Activated naive CD8-positive, alpha-beta T cell treated with anti-CD3 and anti-CD28 coated beads for 36 hours (primary cell): Measurements from ENCODE around the gene SEMA4G. TPM values are rescaled to one million over a fixed set of nuclear protein-coding genes. Genes with fewer than 3 reads are reported as not detected.

Experiments used
- DNase-seq: peaks from one replicate; pipeline ENCODE4 v3.0.0; 2021
- H3K27ac Mint-ChIP-seq: one replicate; pipeline ENCODE4 v1.8.0; 2022; ENCODE audit warnings: mild to moderate bottlenecking, moderate library complexity, mixed read lengths
- H3K27me3 Mint-ChIP-seq: one replicate; pipeline ENCODE4 v1.8.0; 2022; ENCODE audit warnings: mild to moderate bottlenecking, mixed read lengths
- H3K36me3 Mint-ChIP-seq: one replicate; pipeline ENCODE4 v1.8.0; 2021; ENCODE audit warnings: mild to moderate bottlenecking, mixed read lengths
- H3K4me1 Mint-ChIP-seq: one replicate; pipeline ENCODE4 v1.8.0; 2021; ENCODE audit warnings: mixed read lengths
- H3K4me3 Mint-ChIP-seq: one replicate; pipeline ENCODE4 v1.8.0; 2022; ENCODE audit warnings: mild to moderate bottlenecking, moderate library complexity, mixed read lengths
- H3K9me3 Mint-ChIP-seq: one replicate; pipeline ENCODE4 v1.8.0; 2022; ENCODE audit warnings: mixed read lengths
- total RNA-seq, 2 experiments: library from RNA; stranded (reverse); gene quantifications; one replicate each; pipeline ENCODE4 v1.2.3, GENCODE V29; 2021

The SEMA4G gene
- total RNA-seq, 2 experiments from 2014 or later, result 0.89 to 1.0 TPM

- Mint-ChIP-seq H3K9me3 (no peaks in the 10 kb centered on the region), H3K27me3 (no peaks in the 10 kb centered on the region), H3K4me1 (no peaks in the 10 kb centered on the region), H3K4me3 (no peak overlapping the region), H3K27ac (no peak overlapping the region), H3K36me3 (no peaks in the 10 kb centered on the region)
- no peak for DNase-seq
Observed at GRCh38 chr10:100979791-100980272, 10.5 kb downstream of the SEMA4G start.

- Mint-ChIP-seq H3K27me3 (no peaks in the 10 kb centered on the region), H3K27ac (no peak overlapping the region), H3K4me3 (no peak overlapping the region), H3K9me3 (no peaks in the 10 kb centered on the region), H3K36me3 (no peaks in the 10 kb centered on the region), H3K4me1 (no peaks in the 10 kb centered on the region)
- no peak for DNase-seq
Observed at GRCh38 chr10:100980311-100980710, 11.0 kb downstream of the SEMA4G start.

- Mint-ChIP-seq H3K36me3 (no peaks in the 10 kb centered on the region), H3K27ac (no peak overlapping the region), H3K4me1 (peaks cover 3% of the 10 kb centered on the region), H3K27me3 (no peaks in the 10 kb centered on the region), H3K4me3 (no peak overlapping the region), H3K9me3 (no peaks in the 10 kb centered on the region)
- no peak for DNase-seq
Observed at GRCh38 chr10:100980711-100981110, 11.4 kb downstream of the SEMA4G start.

GRCh38 chr10:100981178-100981772 is 12.0 kb downstream of the SEMA4G start:
- no peaks in the 10 kb centered on the region for H3K9me3 Mint-ChIP-seq
- H3K27me3 Mint-ChIP-seq, result no peaks in the 10 kb centered on the region
- no peak overlapping the region for H3K4me3 Mint-ChIP-seq
- no peak overlapping the region for H3K27ac Mint-ChIP-seq
- no peaks in the 10 kb centered on the region for H3K36me3 Mint-ChIP-seq
- H3K4me1 Mint-ChIP-seq, result peaks cover 5% of the 10 kb centered on the region
- no peak for DNase-seq

GRCh38 chr10:100982916-100983830 is 13.9 kb downstream of the SEMA4G start:
- DNase-seq, result no peak
- Mint-ChIP-seq H3K9me3 (no peaks in the 10 kb centered on the region), H3K4me3 (no peak overlapping the region), H3K36me3 (peaks cover 11% of the 10 kb centered on the region), H3K27ac (no peak overlapping the region), H3K27me3 (no peaks in the 10 kb centered on the region), H3K4me1 (peaks cover 7% of the 10 kb centered on the region)

- no peak overlapping the region for H3K4me3 Mint-ChIP-seq
- peaks cover 7% of the 10 kb centered on the region for H3K4me1 Mint-ChIP-seq
- DNase-seq, result no peak
- H3K36me3 Mint-ChIP-seq, result peaks cover 18% of the 10 kb centered on the region
- H3K9me3 Mint-ChIP-seq, result no peaks in the 10 kb centered on the region
- H3K27me3 Mint-ChIP-seq, result no peaks in the 10 kb centered on the region
- no peak overlapping the region for H3K27ac Mint-ChIP-seq
Observed at GRCh38 chr10:100983868-100984671, 14.8 kb downstream of the SEMA4G start.

- H3K9me3 Mint-ChIP-seq, result no peaks in the 10 kb centered on the region
- no peak for DNase-seq
- no peaks in the 10 kb centered on the region for H3K27me3 Mint-ChIP-seq
- peaks cover 14% of the 10 kb centered on the region for H3K4me1 Mint-ChIP-seq
- H3K36me3 Mint-ChIP-seq, result peaks cover 24% of the 10 kb centered on the region
- H3K4me3 Mint-ChIP-seq, result no peak overlapping the region
- H3K27ac Mint-ChIP-seq, result no peak overlapping the region
Observed at GRCh38 chr10:100984672-100985177, 15.4 kb downstream of the SEMA4G start.

GRCh38 chr10:100985336-100985735 is 16.0 kb downstream of the SEMA4G start:
- Mint-ChIP-seq H3K4me1 (peaks cover 17% of the 10 kb centered on the region), H3K27me3 (no peaks in the 10 kb centered on the region), H3K27ac (no peak overlapping the region), H3K36me3 (peaks cover 26% of the 10 kb centered on the region), H3K4me3 (peak overlapping the region; percentile 5), H3K9me3 (no peaks in the 10 kb centered on the region)
- DNase-seq, result no peak

GRCh38 chr10:100986623-100986951 is 17.3 kb downstream of the SEMA4G start:
- H3K4me3 Mint-ChIP-seq, result peak overlapping the region; percentile 97
- DNase-seq, result no peak
- H3K27ac Mint-ChIP-seq, result no peak overlapping the region
- peaks cover 22% of the 10 kb centered on the region for H3K4me1 Mint-ChIP-seq
- no peaks in the 10 kb centered on the region for H3K9me3 Mint-ChIP-seq
- peaks cover 36% of the 10 kb centered on the region for H3K36me3 Mint-ChIP-seq
- H3K27me3 Mint-ChIP-seq, result no peaks in the 10 kb centered on the region

GRCh38 chr10:100986952-100987684 is 17.8 kb downstream of the SEMA4G start, which contains the start of the genes MRPL43 and TWNK:
Gene MRPL43, minus strand, starts transcription at chr10:100987497. Its CDS starts 54 bp downstream, at chr10:100987443.
Gene TWNK, plus strand, starts transcription at chr10:100987543. Its CDS starts 668 bp downstream, at chr10:100988211.
- peaks cover 22% of the 10 kb centered on the region for H3K4me1 Mint-ChIP-seq
- peak; percentile 85 for DNase-seq
- no peaks in the 10 kb centered on the region for H3K27me3 Mint-ChIP-seq
- peaks cover 36% of the 10 kb centered on the region for H3K36me3 Mint-ChIP-seq
- H3K4me3 Mint-ChIP-seq, result peak within 1 kb of the TSS; percentile 97
- no peaks in the 10 kb centered on the region for H3K9me3 Mint-ChIP-seq
- H3K27ac Mint-ChIP-seq, result peak within 1 kb of the TSS; percentile 91

GRCh38 chr10:100987685-100988049 is 18.4 kb downstream of the SEMA4G start:
- Mint-ChIP-seq H3K4me1 (peaks cover 22% of the 10 kb centered on the region), H3K4me3 (peak overlapping the region; percentile 97), H3K27me3 (no peaks in the 10 kb centered on the region), H3K36me3 (peaks cover 36% of the 10 kb centered on the region), H3K9me3 (no peaks in the 10 kb centered on the region), H3K27ac (peak overlapping the region; percentile 91)
- no peak for DNase-seq

- Mint-ChIP-seq H3K27me3 (no peaks in the 10 kb centered on the region), H3K9me3 (no peaks in the 10 kb centered on the region), H3K27ac (no peak overlapping the region), H3K36me3 (peaks cover 39% of the 10 kb centered on the region), H3K4me1 (peaks cover 22% of the 10 kb centered on the region), H3K4me3 (peak overlapping the region; percentile 97)
- DNase-seq, result no peak
Observed at GRCh38 chr10:100988166-100988565, 18.9 kb downstream of the SEMA4G start.

- peaks cover 42% of the 10 kb centered on the region for H3K36me3 Mint-ChIP-seq
- H3K4me3 Mint-ChIP-seq, result peak overlapping the region; percentile 65
Observed at GRCh38 chr10:100989088-100989487, 19.8 kb downstream of the SEMA4G start.

GRCh38 chr10:100993986-100994708 is 24.8 kb downstream of the SEMA4G start:
- H3K9me3 Mint-ChIP-seq, result no peaks in the 10 kb centered on the region
- no peaks in the 10 kb centered on the region for H3K27me3 Mint-ChIP-seq
- H3K27ac Mint-ChIP-seq, result peak overlapping the region; percentile 45
- no peak overlapping the region for H3K4me3 Mint-ChIP-seq
- DNase-seq, result no peak
- peaks cover 30% of the 10 kb centered on the region for H3K4me1 Mint-ChIP-seq
- peaks cover 31% of the 10 kb centered on the region for H3K36me3 Mint-ChIP-seq

More at GRCh38 chr10:100989088-100989487, 19.8 kb downstream of the SEMA4G start:
- Mint-ChIP-seq H3K4me1 (peaks cover 22% of the 10 kb centered on the region), H3K27ac (no peak overlapping the region), H3K27me3 (no peaks in the 10 kb centered on the region), H3K9me3 (no peaks in the 10 kb centered on the region)
- DNase-seq, result no peak
